Measurements from ENCODE around the gene ARHGAP11B. TPM values are rescaled to one million over a fixed set of nuclear protein-coding genes. Genes with fewer than 3 reads are reported as not detected.

Gene ARHGAP11B

Other genes starting within 250 kb of the ARHGAP11B start
- 6.9 TPM for gene CHRFAM7A, start 232.6 kb upstream of the ARHGAP11B start, polyA plus RNA-seq (ENCODE audit: insufficient read length)
- gene GOLGA8R, start 211.9 kb upstream of the ARHGAP11B start, polyA plus RNA-seq (ENCODE audit: insufficient read length), result 10.9 TPM
- gene GOLGA8Q, start 74.1 kb upstream of the ARHGAP11B start, polyA plus RNA-seq (ENCODE audit: insufficient read length), result 2.5 TPM
- gene GOLGA8H, start 22.1 kb upstream of the ARHGAP11B start, polyA plus RNA-seq (ENCODE audit: insufficient read length), result 2.4 TPM